Activated CD4-positive, CD25-positive, alpha-beta regulatory T cell treated with anti-CD3 and anti-CD28 coated beads, Interleukin-2, amount 50 U/mL, for 16 hours (primary cell): ENCODE data around the gene ALX3.

Experiments
- DNase-seq: peaks from one replicate; pipeline ENCODE4 v3.0.0-alpha.2; 2020; ENCODE audit warnings: low read depth, low spot score

Gene ALX3

GRCh38 chr1:110065841-110066240, 4.6 kb downstream of the ALX3 start:
- no peak for DNase-seq

- no peak for DNase-seq
These were observed 5.7 kb downstream of the ALX3 start for GRCh38 chr1:110064576-110065337.

GRCh38 chr1:110063781-110064180, 6.7 kb downstream of the ALX3 start:
- no peak for DNase-seq

- no peak for DNase-seq
These were observed 7.9 kb downstream of the ALX3 start for GRCh38 chr1:110062612-110063011.

- no peak for DNase-seq
These were observed 9.1 kb downstream of the ALX3 start for GRCh38 chr1:110061341-110061740.

- DNase-seq, result no peak
These were observed 9.8 kb downstream of the ALX3 start for GRCh38 chr1:110060662-110061060.

GRCh38 chr1:110060034-110060661, 10.3 kb downstream of the ALX3 start:
- peak; percentile 62 for DNase-seq

- no peak for DNase-seq
These were observed 11.2 kb downstream of the ALX3 start for GRCh38 chr1:110059133-110059863.

GRCh38 chr1:110058591-110058990, 11.9 kb downstream of the ALX3 start:
- DNase-seq, result no peak

GRCh38 chr1:110057963-110058518, 12.4 kb downstream of the ALX3 start:
- DNase-seq, result no peak

GRCh38 chr1:110056776-110057175, 13.7 kb downstream of the ALX3 start:
- DNase-seq, result no peak

GRCh38 chr1:110056285-110056683, 14.2 kb downstream of the ALX3 start:
- no peak for DNase-seq

- no peak for DNase-seq
These were observed 14.8 kb downstream of the ALX3 start for GRCh38 chr1:110055493-110056284.

GRCh38 chr1:110053552-110054428, 16.7 kb downstream of the ALX3 start:
- DNase-seq, result peak; percentile 46

GRCh38 chr1:110051262-110051648, 19.2 kb downstream of the ALX3 start:
- no peak for DNase-seq

- DNase-seq, result no peak
These were observed 19.7 kb downstream of the ALX3 start for GRCh38 chr1:110050602-110051261.

- DNase-seq, result no peak
These were observed 20.5 kb downstream of the ALX3 start for GRCh38 chr1:110049801-110050601.

- no peak for DNase-seq
These were observed 21.4 kb downstream of the ALX3 start for GRCh38 chr1:110048923-110049601.

GRCh38 chr1:110048240-110048639, 22.2 kb downstream of the ALX3 start:
- DNase-seq, result no peak
